Measurements from ENCODE around the gene KIF12.

DNA sequence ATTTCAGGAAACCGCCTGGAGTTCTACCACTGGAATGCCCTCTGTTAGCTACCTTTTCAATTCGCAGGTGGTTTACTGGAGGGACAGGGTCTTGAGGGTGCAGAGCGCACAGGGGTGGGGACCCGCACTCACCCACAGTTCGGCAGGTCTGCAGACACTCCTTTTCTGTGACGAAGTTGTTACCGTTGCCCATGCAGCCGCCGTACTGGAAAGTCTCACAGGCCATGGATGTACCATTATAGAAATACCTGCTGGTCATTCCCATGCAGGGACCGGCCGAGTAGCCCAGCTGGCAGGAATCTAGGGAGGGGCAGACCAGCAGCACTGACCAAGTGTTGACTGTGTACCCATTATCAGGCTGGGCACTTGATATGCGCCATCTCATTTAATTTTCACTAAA lies 37.8 kb downstream of the KIF12 start:
- TF ChIP-seq, protein P1, sequence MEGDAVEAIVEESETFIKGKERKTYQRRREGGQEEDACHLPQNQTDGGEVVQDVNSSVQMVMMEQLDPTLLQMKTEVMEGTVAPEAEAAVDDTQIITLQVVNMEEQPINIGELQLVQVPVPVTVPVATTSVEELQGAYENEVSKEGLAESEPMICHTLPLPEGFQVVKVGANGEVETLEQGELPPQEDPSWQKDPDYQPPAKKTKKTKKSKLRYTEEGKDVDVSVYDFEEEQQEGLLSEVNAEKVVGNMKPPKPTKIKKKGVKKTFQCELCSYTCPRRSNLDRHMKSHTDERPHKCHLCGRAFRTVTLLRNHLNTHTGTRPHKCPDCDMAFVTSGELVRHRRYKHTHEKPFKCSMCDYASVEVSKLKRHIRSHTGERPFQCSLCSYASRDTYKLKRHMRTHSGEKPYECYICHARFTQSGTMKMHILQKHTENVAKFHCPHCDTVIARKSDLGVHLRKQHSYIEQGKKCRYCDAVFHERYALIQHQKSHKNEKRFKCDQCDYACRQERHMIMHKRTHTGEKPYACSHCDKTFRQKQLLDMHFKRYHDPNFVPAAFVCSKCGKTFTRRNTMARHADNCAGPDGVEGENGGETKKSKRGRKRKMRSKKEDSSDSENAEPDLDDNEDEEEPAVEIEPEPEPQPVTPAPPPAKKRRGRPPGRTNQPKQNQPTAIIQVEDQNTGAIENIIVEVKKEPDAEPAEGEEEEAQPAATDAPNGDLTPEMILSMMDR (IDR thresholded peaks at IDR 0.05; ENCODE audit: borderline replicate concordance, extremely low read depth, low read length, poor library complexity, severe bottlenecking): no peak
- no peak for TF ChIP-seq EZH2 (IDR thresholded peaks at IDR 0.05; ENCODE audit: borderline replicate concordance, low read depth, low read length, severe bottlenecking)
